ENCODE results near the gene ANXA2R. TPM values are rescaled to one million over a fixed set of nuclear protein-coding genes. Genes with fewer than 3 reads are reported as not detected.

ANXA2R gene
- total and polyA plus RNA-seq, 2 of the 13 experiments (the other 11 are each of a cell fraction or from before 2014, with no cell fraction given) = 0.95 to 1.3 TPM

DNA sequence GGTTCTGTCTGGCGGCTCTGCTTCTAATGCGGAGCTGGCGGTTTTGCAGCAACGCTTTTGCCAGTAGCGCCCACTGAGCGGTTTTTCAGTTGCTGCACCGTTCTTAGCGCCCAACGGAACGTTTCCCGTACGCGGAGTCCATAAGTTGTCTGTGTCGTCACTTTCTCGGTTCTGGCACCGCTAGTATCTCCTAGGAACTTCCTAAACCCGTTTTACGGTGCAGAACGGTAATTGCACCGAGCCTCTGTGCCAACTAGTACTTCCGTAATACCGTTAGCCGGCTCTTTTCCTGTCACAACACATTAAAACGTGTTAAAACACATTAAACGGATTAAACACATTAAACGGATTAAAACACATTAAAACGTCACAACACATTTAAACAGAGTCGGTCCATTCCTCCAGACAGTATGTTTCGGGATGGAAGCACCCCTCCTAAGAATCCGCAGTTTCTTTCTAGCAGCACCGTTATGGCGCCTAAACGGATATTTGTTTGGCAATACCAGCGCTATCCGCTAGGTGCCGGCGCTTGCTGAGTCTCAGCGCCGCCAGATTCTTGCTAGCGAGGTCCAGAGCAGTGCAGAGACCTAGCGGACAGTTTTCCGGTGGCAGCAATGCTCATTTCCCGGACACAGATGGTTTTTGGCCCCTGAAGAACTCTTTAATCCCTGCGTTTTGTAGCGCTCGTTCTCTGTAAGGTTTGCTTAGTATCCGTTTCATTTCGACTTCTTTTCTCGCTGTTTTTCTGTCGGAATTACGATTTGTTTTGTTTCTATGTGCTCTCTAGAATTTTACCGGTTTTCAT is 45.4 kb downstream of the ANXA2R start (continued):
- TF ChIP-seq, protein P1, sequence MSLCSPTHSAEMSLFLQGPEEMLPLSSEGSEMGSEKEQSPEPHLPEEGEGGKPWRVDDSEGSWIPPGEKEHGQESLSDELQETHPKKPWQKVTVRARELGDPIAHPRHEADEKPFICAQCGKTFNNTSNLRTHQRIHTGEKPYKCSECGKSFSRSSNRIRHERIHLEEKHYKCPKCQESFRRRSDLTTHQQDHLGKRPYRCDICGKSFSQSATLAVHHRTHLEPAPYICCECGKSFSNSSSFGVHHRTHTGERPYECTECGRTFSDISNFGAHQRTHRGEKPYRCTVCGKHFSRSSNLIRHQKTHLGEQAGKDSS (CRISPR knock-in tag; IDR thresholded peaks at IDR 0.05; ENCODE audit: borderline replicate concordance, low read depth) = 0 out of 2 replicates have a peak, but pooled peaks have one; percentile 42
- no peak for TF ChIP-seq ZNF709 (CRISPR knock-in tag; IDR thresholded peaks at IDR 0.05)
- TF ChIP-seq ZNF766 (CRISPR knock-in tag; IDR thresholded peaks at IDR 0.05; ENCODE audit: borderline replicate concordance) = 0 out of 2 replicates have a peak, but pooled peaks have one; percentile 28
- TF ChIP-seq, protein P2, sequence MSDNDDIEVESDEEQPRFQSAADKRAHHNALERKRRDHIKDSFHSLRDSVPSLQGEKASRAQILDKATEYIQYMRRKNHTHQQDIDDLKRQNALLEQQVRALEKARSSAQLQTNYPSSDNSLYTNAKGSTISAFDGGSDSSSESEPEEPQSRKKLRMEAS (IDR thresholded peaks at IDR 0.05) = 0 out of 2 replicates have a peak, but pooled peaks have one; percentile 53
- TF ChIP-seq GZF1 (CRISPR knock-in tag; IDR thresholded peaks at IDR 0.05) = peak; percentile 63; the same call in 1 of the 2 replicates
- TF ChIP-seq, protein P3, sequence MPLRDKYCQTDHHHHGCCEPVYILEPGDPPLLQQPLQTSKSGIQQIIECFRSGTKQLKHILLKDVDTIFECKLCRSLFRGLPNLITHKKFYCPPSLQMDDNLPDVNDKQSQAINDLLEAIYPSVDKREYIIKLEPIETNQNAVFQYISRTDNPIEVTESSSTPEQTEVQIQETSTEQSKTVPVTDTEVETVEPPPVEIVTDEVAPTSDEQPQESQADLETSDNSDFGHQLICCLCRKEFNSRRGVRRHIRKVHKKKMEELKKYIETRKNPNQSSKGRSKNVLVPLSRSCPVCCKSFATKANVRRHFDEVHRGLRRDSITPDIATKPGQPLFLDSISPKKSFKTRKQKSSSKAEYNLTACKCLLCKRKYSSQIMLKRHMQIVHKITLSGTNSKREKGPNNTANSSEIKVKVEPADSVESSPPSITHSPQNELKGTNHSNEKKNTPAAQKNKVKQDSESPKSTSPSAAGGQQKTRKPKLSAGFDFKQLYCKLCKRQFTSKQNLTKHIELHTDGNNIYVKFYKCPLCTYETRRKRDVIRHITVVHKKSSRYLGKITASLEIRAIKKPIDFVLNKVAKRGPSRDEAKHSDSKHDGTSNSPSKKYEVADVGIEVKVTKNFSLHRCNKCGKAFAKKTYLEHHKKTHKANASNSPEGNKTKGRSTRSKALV (CRISPR knock-in tag; IDR thresholded peaks at IDR 0.05) = 0 out of 2 replicates have a peak, but pooled peaks have one; percentile 41
- no peak for TF ChIP-seq RBM39 (IDR thresholded peaks at IDR 0.05; ENCODE audit: low read depth, low read length, poor library complexity, severe bottlenecking)
- no peak for TF ChIP-seq TP53 (CRISPR knock-in tag; conservative IDR thresholded peaks at IDR 0.05)
- TF ChIP-seq, protein P4, sequence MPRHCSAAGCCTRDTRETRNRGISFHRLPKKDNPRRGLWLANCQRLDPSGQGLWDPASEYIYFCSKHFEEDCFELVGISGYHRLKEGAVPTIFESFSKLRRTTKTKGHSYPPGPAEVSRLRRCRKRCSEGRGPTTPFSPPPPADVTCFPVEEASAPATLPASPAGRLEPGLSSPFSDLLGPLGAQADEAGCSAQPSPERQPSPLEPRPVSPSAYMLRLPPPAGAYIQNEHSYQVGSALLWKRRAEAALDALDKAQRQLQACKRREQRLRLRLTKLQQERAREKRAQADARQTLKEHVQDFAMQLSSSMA (CRISPR knock-in tag; IDR thresholded peaks at IDR 0.05) = no peak
- TF ChIP-seq, protein P5, sequence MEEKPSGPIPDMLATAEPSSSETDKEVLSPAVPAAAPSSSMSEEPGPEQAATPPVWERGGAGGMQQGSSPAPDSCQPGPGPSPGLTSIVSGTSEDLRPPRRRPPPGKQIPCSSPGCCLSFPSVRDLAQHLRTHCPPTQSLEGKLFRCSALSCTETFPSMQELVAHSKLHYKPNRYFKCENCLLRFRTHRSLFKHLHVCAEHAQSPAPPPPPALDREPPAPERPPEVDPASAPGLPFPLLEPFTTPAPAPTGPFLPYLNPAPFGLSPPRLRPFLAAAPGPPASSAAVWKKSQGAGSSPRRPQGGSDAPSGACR (CRISPR knock-in tag; IDR thresholded peaks at IDR 0.05) = 0 out of 2 replicates have a peak, but pooled peaks have one; percentile 47
- TF ChIP-seq ZNF350 (CRISPR knock-in tag; IDR thresholded peaks at IDR 0.05; ENCODE audit: borderline replicate concordance, low read depth) = peak; percentile 69; the same call in 1 of the 2 replicates
- no peak for TF ChIP-seq ZNF776 (CRISPR knock-in tag; IDR thresholded peaks at IDR 0.05)
- peak; percentile 88 for TF ChIP-seq HNRNPLL (IDR thresholded peaks at IDR 0.05; ENCODE audit: low read depth, low read length, poor library complexity, severe bottlenecking)
- TF ChIP-seq ZBTB3 (CRISPR knock-in tag; IDR thresholded peaks at IDR 0.05; ENCODE audit: borderline replicate concordance, low read depth) = no peak
- TF ChIP-seq ATM (IDR thresholded peaks at IDR 0.05; ENCODE audit: borderline replicate concordance) = no peak
- TF ChIP-seq HNRNPK (IDR thresholded peaks at IDR 0.05; ENCODE audit: low read depth, low read length, poor library complexity, severe bottlenecking) = no peak
- TF ChIP-seq IRF2 (CRISPR knock-in tag; IDR thresholded peaks at IDR 0.05) = 0 out of 2 replicates have a peak, but pooled peaks have one; percentile 40
- TF ChIP-seq ZNF292 (CRISPR knock-in tag; IDR thresholded peaks at IDR 0.05; ENCODE audit: borderline replicate concordance, low read depth) = peak; percentile 55; the same call in 1 of the 2 replicates
- TF ChIP-seq ZNF644 (CRISPR knock-in tag; IDR thresholded peaks at IDR 0.05; ENCODE audit: low read depth) = no peak; the same call in 1 of the 2 replicates
- no peak for TF ChIP-seq ZNF253 (CRISPR knock-in tag; IDR thresholded peaks at IDR 0.05; ENCODE audit: borderline replicate concordance)
- TF ChIP-seq, protein P6, sequence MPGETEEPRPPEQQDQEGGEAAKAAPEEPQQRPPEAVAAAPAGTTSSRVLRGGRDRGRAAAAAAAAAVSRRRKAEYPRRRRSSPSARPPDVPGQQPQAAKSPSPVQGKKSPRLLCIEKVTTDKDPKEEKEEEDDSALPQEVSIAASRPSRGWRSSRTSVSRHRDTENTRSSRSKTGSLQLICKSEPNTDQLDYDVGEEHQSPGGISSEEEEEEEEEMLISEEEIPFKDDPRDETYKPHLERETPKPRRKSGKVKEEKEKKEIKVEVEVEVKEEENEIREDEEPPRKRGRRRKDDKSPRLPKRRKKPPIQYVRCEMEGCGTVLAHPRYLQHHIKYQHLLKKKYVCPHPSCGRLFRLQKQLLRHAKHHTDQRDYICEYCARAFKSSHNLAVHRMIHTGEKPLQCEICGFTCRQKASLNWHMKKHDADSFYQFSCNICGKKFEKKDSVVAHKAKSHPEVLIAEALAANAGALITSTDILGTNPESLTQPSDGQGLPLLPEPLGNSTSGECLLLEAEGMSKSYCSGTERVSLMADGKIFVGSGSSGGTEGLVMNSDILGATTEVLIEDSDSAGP (CRISPR knock-in tag; IDR thresholded peaks at IDR 0.05; ENCODE audit: borderline replicate concordance) = peak; percentile 82
- TF ChIP-seq MEIS2 (CRISPR knock-in tag; IDR thresholded peaks at IDR 0.05) = no peak; the same call in 1 of the 2 replicates
